Activated naive CD8-positive, alpha-beta T cell treated with anti-CD3 and anti-CD28 coated beads, Interleukin-2, amount 50 U/mL, for 16 hours (primary cell): ENCODE data around the gene TMEM114.

ENCODE experiments used
- DNase-seq: peaks from one replicate; pipeline ENCODE4 v3.0.0-alpha.2; 2020; ENCODE audit warnings: low read depth, low spot score

Gene TMEM114

DNA sequence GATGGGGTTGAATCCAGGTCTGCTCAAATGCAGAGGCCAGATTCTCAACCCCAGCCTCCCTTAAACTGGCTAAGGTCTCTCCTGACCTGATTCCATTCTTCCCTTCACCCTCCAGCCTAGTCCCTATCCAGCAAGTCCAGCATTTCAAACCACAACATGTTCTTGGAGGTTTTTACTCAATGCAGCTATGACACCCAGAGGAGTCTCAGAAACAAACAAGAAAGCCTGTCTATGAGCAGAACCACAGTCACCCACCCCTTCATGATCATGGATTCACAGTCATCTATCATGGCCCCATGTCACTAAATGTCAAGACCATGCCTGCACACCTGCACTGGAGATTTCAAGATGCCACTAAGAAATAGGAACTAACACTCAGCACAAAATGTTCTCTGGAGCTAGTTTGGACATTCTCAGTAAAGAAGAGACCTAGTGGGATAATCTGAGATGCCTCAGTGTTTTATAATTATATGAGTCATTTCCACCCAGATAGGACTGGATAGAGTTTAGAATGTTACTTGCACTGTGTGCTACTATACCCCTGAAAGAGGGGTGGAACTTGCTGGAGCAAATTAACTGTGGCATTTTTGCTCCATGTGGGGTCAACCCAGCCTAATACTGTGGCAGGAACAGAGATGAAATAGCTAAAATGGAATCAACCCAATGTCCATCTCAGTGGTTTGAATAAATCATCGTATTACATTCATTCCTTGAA is 21.7 kb upstream of the TMEM114 start:
- no peak for DNase-seq

DNA sequence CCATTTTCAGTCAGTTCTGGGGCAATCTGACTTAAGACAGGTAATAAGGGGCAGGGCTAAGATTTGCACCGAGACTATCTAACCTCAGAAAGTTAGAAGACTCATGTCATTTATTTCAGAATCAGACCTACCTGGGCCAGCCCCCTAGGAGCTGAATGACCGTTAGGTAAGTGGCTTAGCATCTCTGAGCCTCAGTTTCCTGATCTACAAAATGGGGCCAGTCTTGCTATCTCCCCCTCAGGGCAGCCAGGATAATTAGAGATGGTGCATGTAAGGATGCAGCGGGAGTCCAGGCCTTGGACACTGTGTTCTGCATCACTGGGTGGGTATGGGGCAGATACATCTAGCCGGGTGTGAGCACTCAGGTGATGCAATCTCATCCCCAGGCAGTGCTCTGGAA is 20.8 kb upstream of the TMEM114 start:
- DNase-seq: no peak

DNA sequence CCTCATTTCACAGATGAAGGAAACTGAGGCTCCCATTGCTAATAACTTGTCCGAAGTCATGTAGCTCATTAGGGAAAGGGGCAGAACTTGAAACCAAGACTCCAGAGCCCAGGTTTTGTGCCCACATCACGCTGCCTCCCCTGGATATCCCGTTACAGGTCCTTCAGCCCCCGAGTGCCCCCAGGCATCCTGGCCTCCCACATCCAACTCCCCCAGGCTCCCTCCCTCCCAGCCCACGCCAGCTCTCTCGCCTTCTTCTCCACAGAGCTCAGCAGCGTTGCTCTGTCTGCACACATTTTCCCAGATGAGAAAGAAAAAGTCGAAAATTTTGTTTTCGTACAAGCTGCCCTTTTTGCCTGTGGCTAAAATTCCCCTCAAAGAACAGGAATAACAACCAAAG is 16.9 kb upstream of the TMEM114 start:
- DNase-seq: no peak

DNA sequence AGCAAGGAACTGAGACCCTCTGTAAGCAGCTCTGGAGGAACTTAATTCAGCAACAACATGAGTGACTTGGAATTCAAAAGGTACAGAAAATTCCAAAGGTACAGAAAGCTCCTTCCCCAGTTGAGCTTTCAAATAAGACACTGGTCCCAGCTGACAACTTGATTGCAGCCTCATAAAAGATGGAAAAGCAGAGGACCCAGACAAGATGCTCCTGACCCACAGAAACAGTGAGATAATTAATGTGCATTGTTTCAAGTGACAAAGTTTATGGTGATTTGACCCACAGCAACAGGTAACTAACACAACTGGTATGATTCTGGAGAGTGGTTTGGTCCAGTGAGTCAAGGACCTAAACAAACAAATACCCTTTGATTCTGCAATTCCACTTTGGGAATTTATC is 15.2 kb upstream of the TMEM114 start:
- no peak for DNase-seq

DNA sequence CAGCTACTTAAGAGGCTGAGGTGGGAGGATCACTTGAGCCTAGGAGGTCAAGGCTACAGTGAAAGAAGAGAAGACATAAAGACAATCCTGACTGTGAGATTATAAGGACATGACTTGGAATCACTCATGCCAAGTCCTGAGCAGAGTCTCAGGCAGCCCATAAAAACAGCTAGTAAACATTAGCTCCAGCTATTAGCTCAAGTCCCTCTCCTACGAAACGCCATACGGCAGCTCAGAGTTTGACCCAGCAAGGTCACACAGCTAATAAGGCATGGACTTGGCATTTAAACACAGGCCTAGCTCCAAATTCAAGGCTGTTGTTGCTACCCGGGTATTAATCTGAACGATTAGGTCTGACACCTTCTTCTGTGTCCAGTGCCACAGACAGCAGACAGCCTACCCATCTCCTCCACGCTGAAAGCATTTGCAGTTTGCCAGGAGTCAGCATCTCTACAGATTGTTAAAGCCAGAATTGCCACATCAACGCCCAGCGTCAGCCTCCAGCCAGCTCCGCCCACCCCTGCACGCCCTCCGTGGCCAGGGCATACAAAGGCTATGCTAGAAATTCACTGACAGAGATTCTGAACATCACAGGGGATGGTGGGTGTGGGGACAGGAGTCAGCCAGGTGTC is 9.9 kb upstream of the TMEM114 start:
- DNase-seq: no peak

DNA sequence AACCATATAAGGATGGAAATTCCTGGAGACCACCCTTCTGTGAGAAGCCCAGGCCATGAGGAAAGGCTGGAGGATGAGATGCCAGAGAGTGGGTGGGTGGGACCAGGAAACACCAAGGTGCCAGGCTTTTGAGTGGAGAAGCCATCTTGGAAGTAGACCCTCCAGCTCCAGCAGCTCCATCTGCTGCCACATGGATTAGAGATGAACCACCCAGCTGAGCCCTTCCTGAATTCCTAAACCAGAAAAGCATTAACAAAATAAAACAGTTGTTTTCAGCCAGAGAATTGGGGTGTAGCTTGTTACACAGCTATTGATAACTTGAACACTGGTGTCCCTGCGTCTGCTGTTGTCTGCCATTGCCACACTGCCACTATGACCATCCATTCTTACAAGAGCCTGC is 6.3 kb upstream of the TMEM114 start:
- DNase-seq: no peak

DNA sequence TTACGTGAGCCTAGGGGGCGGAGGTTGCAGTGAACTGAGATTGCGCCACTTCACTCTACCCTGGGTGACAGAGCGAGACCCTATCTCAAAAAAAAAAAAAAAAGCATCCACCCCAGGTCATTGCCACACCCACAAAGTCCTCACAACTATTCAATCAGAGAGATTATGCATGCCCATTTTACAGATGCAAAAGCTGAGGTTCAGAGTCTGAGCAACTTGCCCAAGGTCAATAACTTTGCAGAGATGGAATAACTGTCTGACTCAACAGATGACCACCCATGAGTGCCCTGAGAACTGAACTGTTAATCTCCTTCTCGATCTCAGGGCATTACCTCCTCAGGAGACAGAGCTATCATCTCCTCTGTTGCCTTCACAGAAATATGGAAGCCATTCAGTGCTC is 5.5 kb upstream of the TMEM114 start:
- no peak for DNase-seq

DNA sequence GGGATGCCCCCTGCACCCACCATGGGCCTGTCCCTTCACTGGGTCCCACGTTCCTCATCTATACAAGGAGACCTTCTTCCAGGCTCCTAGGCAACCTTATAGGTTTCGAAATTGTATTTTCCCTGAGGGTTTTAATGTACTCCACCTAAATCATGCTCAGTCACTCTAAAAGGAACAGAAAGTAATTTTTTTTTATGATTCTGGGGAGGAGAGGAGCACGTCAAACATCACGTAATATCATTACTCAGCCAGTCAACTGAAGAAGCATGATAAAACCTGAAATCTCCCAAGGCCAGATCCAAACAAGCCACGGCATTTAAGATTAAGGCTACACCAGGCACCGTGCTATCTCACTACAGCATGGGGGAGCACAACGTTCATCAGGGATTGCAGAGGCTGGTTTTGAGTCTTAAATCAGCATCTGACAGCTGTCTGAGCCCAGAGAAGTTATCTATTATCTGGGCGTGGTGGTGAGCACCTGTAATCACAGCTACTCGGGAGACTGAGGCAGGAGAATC is 3.9 kb upstream of the TMEM114 start:
- DNase-seq: no peak

DNA sequence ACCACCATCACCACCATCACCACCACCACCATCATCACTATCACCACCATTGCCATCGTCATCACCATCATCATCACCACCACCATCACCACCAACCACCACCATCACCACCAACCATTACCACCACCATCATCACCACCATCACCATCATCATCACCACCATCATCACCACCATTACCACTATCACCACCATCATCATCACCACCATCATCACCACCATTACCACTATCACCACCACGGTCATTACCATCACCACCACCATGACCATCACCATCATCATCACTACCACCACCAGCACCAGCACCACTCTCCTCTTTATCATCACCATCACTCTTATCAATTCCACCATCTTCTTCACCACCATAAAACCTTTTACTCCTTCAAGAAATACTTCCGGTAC is 1.1 kb upstream of the TMEM114 start:
- no peak for DNase-seq

DNA sequence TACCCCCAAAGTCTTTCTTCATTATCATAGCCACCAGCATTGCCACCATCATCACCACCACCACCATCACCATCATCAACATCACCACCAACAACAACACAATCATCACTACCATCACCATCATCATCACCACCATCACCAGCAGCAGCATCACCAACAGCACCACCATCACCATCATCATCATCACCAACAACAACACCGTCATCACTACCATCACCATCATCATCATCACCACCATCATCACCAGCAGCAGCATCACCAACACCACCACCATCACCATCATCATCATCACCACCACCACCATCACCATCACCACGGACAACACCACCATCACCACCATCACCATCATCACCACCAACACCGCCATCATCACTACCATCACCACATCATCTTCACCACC is 500 bp upstream of the TMEM114 start:
- DNase-seq: no peak

DNA sequence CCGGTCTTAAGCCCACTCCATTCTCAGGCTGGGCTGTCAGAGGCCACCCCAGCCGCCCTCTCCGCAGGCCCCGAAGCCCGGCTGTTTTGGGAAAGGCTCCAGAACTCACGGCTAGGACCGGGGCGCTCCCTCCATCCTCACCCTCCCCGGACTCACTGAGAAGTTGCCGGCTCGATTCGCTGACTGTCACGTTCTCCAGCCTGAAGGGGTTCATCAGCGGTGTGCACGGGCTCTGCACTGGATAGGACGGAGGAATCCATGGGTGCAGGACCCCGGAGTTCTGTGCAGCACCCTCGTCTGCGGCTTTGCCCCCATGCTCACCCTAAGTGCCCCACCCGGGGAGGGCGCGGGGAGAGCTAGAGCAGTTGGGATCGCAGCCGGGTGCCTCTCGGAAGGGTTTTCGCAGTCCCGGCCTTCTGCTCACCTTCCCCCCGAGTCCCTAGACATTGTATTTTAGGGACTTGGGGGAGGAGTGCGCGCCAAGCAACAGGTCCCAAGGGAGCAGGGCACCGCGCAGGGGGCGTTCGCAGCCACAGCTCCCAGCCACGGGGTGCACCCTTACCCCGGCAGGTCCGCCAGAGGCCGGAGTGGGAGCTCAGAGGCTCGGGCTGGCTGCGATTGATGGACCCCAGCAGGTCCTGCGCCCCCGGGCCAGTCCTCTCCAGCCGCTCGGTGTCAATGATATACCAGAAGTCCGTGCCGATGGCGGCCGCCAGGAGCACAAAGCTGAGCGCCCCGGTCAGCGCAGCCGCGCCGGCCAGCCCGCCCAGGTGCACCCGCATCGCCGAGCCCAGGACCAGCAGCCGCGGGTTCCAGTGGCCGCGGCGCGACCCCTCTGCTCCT is 1.0 kb downstream of the TMEM114 start:
- DNase-seq: no peak

DNA sequence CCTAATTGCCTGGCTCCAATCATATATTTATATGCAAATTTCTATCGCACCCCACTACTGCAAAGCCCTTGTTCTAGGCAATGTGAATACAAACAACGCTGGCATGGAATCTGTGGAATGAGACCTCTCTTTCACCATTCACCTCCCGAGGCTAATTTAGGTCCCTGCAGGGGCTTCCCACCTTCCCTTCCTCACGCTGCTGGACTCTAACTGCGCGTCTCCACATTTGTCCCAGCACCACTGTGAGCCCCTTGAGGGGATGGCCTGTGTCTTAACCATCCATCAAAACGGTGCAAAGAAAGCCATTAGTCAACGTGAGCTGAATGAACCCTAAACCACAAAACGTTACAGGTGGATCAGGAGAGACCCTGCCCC is 1.6 kb downstream of the TMEM114 start:
- no peak for DNase-seq

DNA sequence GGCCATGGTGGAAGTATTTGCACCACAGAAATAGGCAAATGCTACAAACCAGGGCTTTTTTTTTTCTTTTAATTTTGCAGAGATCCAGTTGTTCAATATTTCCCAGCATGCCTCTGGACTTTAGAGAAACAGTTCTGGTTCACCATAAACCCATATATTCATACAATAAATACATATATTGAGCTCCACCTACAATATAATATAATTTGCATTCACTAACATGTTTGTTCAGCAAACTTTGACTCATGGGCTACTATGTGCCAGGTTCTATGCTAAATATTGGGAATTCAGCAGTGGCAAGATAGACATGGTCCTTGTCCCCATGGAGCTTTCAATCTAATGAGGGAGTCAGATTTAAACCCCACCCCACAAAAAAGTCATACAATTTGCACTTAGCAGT is 3.2 kb downstream of the TMEM114 start:
- DNase-seq: no peak

DNA sequence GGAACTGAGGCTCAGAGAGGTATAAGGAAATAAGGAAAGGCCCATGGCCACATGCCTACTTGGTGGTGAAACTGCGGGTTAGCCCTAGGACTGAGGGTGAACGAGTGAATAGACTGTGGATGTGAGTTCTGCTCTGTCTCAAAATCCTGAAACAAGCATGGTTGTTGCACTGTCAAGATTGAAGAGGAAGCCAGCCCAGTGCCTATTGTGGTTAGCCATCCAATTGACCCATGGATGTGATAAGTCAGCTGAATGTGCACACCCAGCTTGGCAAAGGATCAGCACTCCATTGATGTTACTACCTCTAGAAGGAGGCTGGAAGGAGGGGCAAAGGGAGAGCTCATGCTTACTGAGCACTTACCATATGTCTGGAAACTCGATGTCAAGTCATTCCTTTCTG is 4.5 kb downstream of the TMEM114 start:
- DNase-seq: no peak

DNA sequence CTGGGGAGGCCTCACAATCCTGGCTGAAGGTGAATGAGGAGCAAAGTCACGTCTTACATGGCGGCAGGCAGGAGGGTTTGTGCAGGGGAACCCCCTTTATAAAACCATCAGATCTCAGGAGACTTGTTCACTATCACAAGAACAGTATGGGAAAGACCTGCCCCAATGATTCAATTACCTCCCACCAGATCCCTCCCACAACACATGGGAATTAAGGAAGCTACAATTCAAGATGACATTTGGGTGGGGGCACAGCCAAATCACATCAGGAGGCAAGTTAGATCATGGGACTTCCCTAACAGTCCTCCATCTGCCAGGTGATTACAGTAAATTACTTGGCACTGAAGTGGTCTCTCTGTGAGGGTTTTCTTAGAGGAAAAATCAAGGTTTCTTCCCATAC is 5.3 kb downstream of the TMEM114 start:
- no peak for DNase-seq

DNA sequence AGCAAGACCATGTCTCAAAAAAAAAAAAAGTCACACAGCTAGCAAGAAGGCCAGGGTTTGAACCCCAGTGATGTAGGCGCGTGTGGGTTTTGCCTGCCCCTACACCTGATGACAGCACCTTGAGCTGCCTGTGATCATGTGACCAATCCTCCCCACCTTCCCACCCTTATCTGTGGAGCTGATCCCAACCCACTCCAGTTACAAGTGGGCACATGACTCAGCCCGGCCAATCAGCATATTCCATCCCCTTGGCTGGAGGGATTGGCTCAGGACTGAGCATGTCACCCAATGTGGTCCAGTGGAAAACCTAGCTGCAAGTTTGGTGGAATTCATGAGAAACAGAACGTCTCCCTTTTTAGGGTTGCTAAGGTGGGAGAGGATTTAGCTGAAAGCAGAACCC is 6.6 kb downstream of the TMEM114 start:
- DNase-seq: no peak

DNA sequence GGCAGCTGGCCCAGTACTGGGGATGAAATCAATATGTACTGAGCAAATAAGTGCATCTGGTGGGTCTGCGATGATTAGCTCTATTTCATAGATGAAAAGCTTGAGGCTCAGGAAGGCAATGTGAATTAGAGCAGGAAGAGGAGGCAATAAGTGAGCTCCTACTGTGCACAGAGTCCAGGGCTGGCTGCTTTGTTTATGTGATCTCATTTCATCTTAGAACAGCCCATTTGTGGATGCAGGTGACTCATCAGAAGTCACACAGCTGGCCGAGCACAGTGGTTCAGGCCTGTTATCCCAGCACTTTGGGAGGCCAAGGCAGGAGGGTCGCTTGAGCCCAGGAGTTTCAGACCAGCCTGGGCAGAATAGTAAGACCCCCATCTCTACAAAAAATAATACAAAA is 7.1 kb downstream of the TMEM114 start:
- DNase-seq: no peak

DNA sequence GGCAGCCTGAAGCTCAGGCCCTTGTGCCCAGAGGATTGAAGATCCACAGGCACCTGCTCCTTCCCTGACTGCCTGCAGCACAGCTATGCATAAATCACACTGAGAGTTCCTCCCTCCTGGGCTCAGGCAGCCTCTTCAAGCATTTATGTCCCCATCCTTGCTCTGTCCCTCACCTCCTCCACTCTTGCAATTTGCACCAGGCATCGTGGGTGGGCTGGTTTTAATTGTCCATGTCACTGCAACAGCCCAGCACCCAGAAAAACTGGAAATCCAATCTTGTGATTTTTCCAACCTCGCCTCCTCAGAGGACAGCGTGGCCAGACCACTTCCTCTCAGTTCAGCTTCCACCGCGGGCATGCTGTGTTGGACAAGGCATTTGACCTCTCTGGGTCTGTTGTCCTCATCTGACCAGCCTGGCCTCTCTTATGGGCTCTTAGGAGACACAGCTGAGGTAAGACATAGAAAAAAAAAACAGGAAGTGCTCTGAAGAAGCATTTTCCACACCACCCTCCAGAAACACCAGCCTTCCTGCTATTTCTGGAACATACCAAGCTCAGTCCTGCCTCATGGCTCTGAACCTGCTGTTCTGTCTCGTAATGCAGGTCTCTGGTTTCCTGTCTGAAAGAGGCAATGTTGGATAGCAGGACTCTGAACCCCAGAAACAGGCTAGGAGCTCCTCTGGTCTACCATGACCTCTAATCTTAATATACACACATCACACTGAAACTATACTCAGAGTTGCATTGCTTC is 8.3 kb downstream of the TMEM114 start:
- no peak for DNase-seq

DNA sequence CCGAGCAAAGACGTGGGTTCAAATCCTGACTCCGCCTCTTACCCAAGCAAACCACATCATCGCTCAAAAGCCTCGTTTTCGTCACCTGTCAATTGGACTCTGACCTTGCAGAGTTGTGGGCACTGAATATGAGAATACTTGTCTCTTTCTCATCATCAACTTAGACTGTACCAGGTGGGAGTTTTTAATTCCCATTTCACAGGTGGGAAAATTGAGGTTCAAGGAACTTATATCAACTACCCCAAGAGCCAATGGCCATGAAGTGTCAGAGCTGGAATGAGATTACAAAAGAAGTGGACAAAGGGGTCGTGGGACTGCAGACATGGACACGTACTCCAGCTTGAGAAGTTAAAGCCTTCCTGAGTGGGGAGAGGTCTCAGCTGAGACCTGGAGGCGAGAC is 10.8 kb downstream of the TMEM114 start:
- DNase-seq: no peak

DNA sequence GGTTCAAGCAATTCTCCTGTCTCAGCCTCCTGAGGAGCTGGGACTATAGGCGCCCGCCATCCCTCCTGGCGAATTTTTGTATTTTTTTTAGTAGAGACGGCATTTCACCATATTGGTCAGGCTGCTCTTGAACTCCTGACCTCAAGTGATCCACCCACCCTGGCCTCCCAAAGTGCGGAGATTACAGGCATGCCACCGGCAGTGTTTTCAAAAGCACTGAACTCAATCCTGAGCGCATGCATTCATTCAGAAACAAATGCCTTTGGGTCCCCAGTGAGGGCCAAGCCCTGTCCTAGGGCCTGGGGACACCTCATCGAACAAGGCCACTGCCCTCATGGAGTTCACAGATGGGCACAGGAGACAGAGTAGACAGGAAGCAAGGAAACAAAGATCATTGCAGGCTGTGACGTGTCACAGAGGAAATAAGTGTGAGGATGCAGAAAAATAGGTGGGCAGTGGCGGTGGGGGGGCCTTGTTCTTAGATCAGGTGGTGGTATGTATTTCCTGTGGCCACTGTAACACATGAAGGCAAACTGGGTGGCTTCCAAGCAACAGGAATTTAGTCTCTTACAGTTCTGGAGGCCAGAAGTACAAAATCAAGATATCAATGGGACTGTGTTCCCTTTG is 12.5 kb downstream of the TMEM114 start:
- DNase-seq: no peak
